Ammon's horn (tissue), 1 donor: ENCODE results near the gene GOLGA8N.
A peak's percentile ranks its signal among the peaks of the same experiment; 100 is the strongest.
"Not testable (repeated sequence)": the region's sequence is repeated elsewhere in the genome, so short reads cannot be mapped to it uniquely, and the experiment has no call there.

ENCODE experiments used
- DNase-seq: peaks from one replicate; pipeline ENCODE4 v3.0.0-alpha.2; 2016; ENCODE audit warnings: low spot score

The GOLGA8N gene

DNA sequence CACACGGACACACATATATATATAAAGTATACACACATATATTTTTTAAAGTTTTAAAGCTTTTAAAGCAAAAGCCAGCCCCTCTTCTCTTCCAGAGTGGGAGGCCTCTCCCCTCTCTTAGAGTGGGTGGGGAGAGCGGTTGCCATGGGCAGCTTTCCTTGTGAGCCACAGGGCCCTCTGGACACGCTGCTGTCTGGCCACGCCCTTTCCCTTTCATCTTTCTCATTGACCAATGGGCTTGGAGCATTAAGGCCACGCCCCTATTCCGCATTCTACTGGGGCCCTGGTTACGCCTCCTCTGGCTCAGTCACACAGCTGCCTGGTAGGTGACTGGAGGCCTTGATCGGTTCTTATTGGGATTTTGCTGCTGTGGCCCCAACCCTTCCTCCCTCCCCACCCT is at the start of gene GOLGA8N:
TSS of gene GOLGA8N (plus strand) at position 306 of the 400 bp plus-strand sequence.
- not testable (repeated sequence) for DNase-seq

DNA sequence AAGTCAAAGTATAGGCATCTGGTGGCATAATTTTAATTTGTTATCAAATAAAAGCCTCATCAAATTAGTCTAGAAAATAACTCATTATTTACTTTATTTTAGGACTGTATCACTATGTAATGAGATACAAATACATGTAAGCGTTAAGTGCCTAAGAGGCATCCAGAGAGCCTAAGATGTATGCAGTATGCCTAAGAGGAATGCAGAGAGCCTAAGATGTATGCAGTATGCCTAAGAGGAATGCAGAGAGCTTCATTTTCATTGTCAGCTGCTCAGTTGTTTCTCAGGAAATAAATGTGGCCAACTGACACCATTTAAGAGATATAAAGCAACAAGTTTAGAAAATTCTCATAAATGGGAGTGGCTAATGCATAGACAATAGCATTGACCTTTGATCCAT is 49.8 kb upstream of the GOLGA8N start:
- not testable (repeated sequence) for DNase-seq

DNA sequence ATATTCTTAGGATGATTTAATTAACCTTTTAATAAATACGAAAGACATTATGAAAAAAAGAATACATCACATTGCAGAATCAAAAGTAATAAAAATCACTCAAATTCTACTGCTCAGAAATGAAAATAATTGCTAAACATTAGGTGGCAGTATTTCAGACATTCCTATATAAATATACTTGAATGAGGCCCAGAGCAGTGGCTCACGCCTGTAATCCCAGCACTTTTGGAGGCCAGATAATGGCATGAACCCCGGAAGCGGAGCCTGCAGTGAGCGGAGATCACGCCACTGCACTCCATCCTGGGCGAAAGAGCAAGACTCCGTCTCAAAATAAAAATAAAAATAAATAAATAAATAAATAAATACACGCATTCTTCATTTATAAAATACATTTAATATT is 48.1 kb upstream of the GOLGA8N start:
- DNase-seq = not testable (repeated sequence)

DNA sequence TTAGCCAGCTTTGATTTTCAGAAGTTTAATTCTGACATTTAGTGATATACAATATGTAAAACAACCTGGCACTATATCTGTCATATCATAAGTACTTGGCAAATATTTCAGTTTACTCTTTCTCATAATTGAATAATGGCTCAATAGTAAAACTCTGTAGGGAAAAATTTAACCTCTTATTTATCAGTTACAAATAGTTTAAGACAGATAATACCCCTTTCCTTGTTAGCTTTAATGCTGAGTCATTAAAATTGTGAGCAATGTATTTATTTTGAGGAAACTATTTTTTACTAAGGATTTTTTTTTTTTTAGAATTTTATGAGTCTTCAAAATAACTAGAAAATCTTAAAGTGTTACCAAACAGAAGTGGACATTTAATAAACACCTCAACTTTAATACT is 38.7 kb upstream of the GOLGA8N start:
- not testable (repeated sequence) for DNase-seq

DNA sequence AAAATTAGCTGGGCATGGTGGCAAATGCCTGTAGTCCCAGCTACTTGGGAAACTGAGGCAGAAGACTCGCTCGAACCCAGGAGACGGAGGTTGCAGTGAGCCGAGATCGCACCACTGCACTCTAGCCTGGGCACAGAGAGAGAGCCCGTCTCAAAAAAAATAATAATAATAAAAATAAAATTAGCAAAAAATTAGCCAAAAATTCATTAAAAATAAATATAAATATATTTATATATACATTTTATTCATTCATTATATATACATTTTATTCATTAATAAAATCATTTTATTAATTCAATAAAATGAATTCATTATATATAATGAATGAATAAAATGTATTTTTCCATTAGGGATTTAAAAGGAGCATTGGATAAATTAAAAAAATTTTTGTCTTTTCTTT is 31.1 kb upstream of the GOLGA8N start:
- not testable (repeated sequence) for DNase-seq

DNA sequence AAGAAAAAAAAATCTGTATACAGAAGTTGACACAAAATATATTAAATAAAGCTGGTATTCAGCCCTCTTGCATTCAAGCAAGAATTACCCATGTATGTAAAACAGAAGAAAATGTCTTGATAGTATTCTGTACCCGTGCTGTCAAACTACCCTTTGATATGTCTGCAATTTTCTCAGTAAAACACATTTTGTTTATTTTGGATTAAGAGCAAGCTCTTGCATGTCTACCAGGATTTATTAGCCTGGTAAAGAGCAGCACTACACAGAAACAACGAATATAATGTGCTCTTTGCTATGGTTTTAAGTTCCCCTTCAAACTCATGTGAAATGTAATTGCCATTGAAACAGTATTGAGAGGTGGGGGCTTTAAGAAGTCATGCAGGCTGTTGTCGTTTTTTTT is 24.3 kb upstream of the GOLGA8N start:
- DNase-seq = not testable (repeated sequence)

DNA sequence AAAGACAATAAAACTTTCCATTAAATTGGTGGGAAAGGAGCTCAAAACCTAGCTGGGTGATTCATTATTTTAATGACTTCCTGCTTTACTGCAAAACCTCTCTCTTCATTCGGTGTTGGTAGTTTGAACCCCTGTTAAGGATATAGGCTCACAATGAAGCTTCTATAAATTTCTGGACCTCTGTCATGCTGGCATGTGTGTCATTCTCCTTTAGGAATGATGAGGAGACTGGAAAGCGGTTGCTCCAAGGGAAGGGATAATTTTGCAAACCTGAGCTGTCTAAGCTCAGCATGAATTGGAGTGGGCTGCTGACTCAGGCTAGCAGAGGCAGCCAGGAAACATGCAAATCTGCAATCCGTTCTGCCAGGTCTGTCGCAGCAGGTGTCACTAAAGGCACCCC is 14.8 kb upstream of the GOLGA8N start:
- DNase-seq = not testable (repeated sequence)

DNA sequence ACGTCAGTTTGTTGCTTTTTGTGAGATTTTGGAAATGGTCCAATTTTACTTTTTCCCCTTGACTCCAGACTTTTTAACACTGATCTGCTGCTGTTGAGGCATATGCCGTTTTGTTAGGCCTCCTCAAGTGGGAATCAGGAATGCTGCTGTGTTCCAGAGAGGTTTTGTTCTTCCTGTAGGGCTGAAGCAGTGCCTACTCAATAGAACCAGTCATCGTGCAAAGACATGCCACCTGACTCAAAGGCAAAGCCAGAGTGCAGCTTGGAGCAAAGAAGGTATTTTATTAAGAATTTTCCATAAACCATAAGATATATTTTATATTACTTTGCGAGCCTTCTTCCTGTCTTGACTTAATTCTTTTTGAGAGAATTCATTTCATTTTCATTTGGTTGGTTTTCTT is 7.4 kb upstream of the GOLGA8N start:
- not testable (repeated sequence) for DNase-seq

DNA sequence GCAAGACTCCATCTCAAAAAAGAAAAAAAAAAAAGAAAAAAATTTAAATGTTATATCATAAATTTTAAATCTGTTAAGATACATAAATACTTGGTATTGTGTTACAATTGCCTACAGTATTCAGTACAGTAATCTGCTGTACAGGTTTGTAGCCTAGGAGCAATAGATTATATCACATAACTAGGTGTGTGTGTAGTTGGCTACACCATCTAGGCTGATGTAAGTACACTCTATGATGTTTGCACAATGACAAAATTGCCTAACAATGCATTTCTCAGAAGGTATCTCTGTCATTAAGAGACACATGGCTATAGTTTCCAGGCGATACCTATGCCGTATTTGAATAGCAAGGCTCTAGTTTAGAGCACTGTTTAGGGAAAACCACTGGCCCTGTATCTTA is 16.3 kb downstream of the GOLGA8N start:
- not testable (repeated sequence) for DNase-seq

DNA sequence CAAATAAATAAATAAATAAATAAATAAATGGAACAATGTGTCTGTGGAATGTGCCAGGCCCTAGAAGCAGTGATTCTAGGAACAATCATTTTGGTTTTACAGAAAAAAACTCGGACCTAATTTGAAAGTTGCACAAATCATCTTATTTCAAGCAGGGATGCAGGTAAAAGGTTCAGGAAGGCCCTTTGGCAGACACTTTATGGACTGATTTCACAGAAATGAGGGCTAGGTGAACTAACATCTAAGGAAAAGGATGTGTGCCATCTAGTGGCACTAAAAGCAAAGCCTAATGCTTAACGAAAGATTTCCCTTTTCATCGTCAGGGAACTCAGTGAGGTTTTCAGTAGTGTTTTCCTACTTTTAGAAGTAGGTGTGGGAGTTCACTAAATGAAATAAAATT is 17.5 kb downstream of the GOLGA8N start:
- peak; percentile 15 for DNase-seq

DNA sequence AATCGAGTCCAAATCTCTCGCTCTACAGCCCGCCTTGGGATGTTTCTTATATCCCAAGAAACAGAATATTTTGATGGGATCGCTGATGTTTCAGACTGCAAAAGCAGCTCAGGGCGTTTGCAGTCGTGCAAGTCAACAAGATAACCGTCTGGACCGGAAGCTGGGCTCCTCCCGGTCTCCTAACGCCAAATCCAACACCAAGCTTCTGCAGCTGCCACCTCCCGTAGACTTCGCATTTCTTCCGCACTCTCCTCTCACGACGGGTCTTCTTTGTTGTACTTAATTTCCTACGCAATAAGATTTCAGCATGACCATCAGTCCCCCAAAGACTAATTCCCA is 21.4 kb downstream of the GOLGA8N start:
- not testable (repeated sequence) for DNase-seq

DNA sequence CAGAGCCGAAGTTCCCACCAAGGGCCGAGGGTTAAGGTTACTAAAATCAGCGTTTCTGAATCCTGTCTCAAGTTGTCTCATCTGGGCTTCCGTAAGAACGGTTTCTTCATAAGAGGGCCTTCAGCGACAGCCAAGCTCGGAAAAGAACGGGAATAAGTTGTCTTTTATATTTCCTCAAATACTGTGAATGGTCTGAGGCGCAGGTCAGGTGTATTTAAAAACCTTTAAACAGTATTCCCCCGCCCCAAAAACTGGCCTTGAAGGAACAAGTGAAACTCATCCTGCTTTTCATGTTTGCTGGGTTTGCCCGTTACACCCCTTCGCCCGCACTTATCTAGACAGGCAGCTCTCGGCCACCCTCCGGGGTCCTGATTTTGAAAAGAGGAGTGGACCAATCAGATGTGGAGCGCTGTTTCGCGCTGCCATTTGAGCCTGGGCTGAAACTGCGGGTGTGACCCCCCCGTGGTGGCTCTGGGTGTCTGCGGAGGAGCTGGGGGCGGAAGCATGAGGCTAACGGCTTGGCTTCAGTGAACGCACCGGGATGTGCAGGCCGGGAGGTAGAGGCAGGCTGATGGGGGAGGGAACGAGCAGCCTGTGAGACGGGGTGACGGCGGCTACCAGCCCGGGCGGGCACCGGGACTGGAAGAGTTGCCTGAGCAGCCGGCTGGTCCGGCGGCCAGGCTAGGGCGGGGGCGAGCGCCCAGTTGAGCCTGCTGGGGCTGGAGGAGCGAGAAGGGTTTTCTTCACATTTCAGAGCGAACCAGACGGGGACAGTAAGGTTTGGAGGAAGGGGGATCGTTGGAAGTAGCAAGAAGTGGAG is 22.0 kb downstream of the GOLGA8N start, which contains the start of gene ARHGAP11A:
TSS of gene ARHGAP11A (plus strand) at position 454 of the 820 bp plus-strand sequence. CDS start 708 bp downstream, outside the sequence.
- DNase-seq = peak; percentile 84

DNA sequence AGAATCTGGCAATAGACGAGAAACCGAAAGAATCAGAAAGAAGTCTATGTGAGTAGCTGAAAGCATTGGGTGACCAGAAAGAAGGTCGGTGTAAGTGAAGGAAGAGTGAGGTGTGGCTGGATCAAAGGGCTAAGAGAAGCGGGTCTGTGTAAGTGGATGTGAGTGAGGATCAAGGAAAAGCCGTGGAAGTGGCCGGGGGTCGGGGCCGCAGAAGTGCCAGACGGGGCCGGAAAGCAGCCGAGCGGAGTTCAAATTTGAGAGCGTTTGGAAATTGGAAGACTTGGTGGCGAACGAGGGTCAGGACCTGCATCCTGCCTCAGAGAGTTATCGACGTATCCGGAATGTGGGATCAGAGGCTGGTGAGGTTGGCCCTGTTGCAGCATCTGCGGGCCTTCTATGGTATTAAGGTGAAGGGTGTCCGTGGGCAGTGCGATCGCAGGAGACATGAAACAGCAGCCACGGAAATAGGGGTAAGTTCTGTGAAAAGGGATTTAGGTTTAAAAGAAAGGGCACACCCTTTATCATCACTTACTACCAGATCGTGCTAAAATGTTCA is 22.7 kb downstream of the GOLGA8N start:
- DNase-seq = peak; percentile 3

DNA sequence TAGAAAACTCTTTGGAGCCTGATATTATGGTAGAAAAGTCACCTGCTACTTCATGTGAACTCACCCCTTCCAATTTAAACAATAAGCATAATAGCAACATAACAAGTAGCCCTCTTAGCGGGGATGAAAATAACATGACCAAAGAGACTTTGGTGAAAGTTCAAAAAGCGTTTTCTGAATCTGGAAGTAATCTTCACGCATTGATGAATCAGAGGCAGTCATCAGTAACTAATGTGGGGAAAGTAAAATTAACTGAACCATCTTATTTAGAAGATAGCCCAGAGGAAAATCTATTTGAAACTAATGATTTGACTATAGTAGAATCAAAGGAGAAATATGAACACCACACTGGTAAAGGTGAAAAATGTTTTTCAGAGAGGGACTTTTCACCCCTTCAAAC is 43.2 kb downstream of the GOLGA8N start:
- DNase-seq = no peak

DNA sequence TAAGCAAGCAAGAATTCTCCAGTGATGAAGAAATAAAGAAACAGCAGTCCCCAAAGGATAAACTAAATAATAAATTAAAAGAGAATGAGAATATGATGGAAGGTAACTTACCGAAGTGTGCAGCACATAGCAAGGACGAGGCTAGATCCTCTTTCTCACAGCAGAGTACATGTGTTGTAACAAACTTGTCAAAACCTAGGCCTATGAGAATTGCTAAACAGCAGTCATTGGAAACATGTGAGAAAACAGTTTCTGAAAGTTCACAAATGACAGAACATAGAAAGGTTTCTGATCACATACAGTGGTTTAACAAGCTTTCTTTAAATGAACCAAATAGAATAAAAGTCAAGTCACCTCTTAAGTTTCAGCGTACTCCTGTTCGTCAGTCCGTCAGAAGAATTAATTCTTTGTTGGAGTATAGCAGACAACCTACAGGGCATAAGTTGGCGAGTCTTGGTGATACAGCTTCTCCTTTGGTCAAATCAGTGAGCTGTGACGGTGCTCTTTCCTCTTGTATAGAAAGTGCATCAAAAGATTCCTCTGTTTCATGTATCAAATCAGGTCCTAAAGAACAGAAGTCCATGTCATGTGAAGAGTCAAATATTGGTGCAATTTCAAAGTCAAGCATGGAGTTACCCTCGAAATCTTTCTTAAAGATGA is 43.8 kb downstream of the GOLGA8N start:
- DNase-seq = no peak

DNA sequence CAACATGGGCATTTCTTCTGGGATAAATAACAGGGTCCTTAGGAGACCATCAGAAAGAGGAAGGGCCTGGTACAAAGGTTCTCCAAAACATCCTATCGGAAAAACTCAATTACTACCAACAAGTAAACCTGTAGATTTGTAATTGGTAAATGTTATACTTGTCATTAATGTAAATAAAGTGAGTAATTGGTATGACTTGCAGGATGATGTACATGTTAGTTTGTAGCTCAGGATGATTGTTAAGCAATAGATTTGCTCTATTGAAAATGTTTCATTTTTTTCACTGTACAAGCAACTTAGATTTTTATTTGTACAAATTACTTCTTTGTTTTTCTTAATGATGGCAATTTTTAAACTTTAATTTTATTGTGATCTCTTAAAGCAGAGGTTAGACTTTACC is 44.4 kb downstream of the GOLGA8N start:
- no peak for DNase-seq

DNA sequence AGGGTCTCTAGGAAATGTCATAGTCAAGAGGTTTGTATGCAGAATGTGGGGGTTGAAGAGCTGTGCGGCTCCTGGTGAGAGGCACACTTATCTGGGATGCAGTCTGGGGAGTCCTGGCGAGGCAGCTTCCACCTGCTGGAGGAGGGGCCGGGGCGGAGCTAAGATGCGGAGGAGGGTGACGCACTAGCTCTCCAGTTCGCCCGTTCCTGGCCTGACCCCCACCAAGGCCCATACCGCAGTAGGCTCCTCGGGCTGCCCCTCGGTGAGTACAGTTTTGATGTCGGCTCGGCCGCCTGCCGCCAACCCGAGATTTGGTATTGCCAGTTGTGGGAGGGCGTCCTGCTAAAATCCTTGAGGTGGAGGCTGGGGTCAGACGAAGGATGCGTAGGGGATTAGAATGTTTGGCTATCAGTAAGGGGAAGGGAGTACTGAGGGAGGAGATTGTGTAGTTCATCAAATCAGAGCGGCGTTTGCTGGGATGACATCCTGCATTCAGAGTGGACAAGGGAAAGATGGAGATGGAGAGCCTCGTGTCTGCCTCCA is 48.3 kb downstream of the GOLGA8N start, which contains the start of gene SCG5:
TSS of gene SCG5 (plus strand) at position 194 of the 543 bp plus-strand sequence. CDS start 1,883 bp downstream, outside the sequence.
- DNase-seq = peak; percentile 82

DNA sequence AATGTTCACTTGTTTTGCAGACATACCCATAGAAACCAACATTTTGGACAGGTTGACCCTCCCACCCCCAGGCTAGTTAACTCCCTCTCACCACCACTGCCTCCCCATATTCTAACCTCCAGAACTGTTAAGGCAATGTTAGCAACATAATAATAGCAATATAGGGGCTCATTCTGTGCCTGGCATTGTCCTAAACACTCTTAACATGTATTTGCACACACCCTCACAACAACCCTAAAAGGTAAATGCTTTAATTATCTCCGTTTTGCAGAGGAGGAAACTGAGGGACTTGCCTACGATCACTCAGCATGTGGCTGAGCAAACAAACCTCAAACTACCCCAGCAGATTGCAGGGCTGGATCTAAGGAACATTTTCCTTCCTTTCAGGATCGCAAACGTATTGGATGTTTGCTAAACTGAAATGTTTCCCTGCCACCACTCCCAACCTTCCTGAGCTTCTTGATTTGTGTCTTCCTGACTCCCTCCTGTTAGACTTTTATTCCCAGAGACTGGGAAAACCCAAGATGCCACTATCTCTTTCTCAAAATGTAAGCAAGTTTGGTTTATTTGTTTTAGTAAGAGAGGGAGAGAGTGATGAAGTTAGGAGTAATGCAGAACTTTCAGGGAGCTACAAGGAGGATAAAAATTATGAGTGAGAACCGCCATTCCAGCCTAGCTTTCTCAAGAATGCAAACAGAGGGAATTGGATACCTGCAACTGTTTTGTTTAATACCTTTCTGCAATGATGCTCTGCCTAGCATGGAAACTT is 49.6 kb downstream of the GOLGA8N start:
- DNase-seq = no peak

DNA sequence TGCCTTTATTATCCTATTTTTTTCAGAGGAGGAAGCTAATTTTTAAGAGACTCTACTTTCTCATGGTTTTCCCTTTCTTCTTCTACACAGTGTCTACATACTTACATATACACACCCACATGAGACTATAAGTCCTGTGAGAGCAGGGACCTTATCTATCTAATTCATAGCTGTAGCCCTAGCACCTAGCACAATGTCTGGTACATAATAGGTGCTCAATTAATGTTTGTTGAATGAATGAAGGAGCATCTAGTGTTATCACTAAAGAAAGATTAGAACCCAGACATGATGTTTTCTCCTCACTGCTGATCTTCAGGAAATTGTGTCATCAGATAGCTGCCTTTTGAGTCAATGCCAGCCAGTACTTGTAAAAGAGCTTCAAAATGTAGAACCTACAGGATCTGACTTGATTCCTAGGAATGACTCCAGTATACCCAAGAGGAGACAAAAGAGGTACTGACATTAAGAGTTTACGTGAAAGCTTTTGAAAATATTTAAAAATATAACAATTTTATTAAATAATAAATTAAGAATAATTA is 50.7 kb downstream of the GOLGA8N start:
- DNase-seq = no peak

DNA sequence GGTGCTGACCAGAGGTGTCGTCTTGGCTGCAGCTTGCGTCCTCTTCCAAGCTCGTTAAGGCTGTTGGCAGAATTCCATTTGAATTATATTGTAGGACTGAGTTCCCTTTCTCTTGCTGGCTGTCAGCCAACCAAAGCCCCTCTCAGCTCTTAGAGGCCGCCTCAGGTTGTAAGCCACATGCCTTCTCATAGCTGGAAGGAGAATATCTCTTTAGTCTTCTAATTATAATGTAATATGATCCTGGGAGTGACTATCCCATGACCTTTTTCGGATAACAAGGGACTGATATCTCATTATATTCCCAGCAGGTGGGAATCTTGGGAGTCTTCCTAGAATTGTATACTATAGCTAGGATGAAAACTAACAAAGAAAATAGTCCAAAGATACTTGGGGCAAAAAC is 53.0 kb downstream of the GOLGA8N start:
- DNase-seq = no peak

DNA sequence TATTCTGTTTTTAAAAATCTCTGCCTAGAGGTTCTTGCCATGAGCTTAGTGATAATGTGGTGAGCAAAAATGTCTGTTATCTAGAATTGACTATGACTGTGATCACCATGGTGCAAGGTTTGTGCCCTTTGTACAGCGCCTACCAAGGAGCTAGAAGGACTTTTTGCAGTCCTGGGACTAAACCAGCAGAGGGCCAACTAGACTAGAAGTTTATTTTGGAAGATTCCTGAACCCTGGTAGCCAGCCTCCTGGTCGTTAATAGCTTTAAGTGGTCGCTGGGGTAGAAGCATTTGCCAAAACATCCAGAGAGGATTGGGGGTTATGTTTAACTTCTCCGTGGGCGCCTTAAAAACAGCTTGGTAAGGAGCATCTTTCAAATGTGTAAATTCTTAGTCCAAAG is 56.1 kb downstream of the GOLGA8N start:
- no peak for DNase-seq
